HCT116 (cell line): ENCODE data around the gene GNAO1.

Experiments used
- MAX ChIP-seq: IDR thresholded peaks from 2 replicates; pipeline ENCODE4 v1.6.1; 2012
- POLR2A ChIP-seq: IDR thresholded peaks from 2 replicates; pipeline ENCODE4 v1.7.0; 2011; ENCODE audit warnings: borderline replicate concordance; ENCODE audit not compliant: insufficient read depth, insufficient read length; ENCODE audit errors: extremely low read depth
- RAD21 ChIP-seq: IDR thresholded peaks from 2 replicates; pipeline ENCODE4 v1.6.1; 2012; ENCODE audit warnings: low read depth, mild to moderate bottlenecking
- TF ChIP-seq, protein P1 (sequence below), 3 experiments: fragments of 200-600 bp in 1 of 3; sonication (generic) in 1 of 3; IDR thresholded peaks in 2 of 3; conservative IDR thresholded peaks in 1 of 3; 2 replicates each; pipeline ENCODE4 v1.5.1; 2012 to 2017; ENCODE audit warnings: low read depth in 2 of 3, low read length in 2 of 3, antibody characterized with exemption in 1 of 3, borderline replicate concordance in 1 of 3, control low read depth in 1 of 3, mild to moderate bottlenecking in 1 of 3, mixed read lengths in 1 of 3, mixed run types in 1 of 3, moderate library complexity in 1 of 3; ENCODE audit not compliant: insufficient read depth in 1 of 3

- TF ChIP-seq, protein P1, sequence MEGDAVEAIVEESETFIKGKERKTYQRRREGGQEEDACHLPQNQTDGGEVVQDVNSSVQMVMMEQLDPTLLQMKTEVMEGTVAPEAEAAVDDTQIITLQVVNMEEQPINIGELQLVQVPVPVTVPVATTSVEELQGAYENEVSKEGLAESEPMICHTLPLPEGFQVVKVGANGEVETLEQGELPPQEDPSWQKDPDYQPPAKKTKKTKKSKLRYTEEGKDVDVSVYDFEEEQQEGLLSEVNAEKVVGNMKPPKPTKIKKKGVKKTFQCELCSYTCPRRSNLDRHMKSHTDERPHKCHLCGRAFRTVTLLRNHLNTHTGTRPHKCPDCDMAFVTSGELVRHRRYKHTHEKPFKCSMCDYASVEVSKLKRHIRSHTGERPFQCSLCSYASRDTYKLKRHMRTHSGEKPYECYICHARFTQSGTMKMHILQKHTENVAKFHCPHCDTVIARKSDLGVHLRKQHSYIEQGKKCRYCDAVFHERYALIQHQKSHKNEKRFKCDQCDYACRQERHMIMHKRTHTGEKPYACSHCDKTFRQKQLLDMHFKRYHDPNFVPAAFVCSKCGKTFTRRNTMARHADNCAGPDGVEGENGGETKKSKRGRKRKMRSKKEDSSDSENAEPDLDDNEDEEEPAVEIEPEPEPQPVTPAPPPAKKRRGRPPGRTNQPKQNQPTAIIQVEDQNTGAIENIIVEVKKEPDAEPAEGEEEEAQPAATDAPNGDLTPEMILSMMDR (IDR thresholded peaks at IDR 0.05 in 2 of 3, conservative IDR thresholded peaks at IDR 0.05 in 1 of 3; ENCODE audit: borderline replicate concordance in 1 of 3, insufficient read depth in 1 of 3, low read depth in 2 of 3, low read length in 2 of 3) = no peak
- TF ChIP-seq RAD21 = no peak
- no peak for TF ChIP-seq POLR2A
- TF ChIP-seq MAX = no peak
Measured at GRCh38 chr16:56227936-56228335, 36.6 kb downstream of the GNAO1 start.
